RWPE1 (cell line): Measurements from ENCODE around the gene ACSL6.

Experiments
- CTCF ChIA-PET: fragments of 350-600 bp; sonication (Branson Sonifier 250); formaldehyde crosslinking; extraction: SDS; loops from one replicate; lab custom pipeline; 2021; lab: Yijun Ruan, JAX
- POLR2A ChIA-PET: fragments of 400-600 bp; formaldehyde crosslinking; extraction: SDS; loops from one replicate; lab custom pipeline; 2020; ENCODE audit warnings: antibody characterized with exemption; ENCODE audit not compliant: low non-redundant PET; lab: Yijun Ruan, JAX
- DNase-seq: peaks from one replicate; pipeline ENCODE4 v3.0.0; 2012; ENCODE audit warnings: low spot score
- H3K27ac ChIP-seq: fragments of 450-650 bp; 2 replicates; pipeline ENCODE4 v1.5.1; 2017
- TF ChIP-seq, protein P1 (sequence below): fragments of 450-650 bp; conservative IDR thresholded peaks from 2 replicates; pipeline ENCODE4 v1.5.1; 2017; ENCODE audit warnings: low read depth, mild to moderate bottlenecking

Gene ACSL6

DNA sequence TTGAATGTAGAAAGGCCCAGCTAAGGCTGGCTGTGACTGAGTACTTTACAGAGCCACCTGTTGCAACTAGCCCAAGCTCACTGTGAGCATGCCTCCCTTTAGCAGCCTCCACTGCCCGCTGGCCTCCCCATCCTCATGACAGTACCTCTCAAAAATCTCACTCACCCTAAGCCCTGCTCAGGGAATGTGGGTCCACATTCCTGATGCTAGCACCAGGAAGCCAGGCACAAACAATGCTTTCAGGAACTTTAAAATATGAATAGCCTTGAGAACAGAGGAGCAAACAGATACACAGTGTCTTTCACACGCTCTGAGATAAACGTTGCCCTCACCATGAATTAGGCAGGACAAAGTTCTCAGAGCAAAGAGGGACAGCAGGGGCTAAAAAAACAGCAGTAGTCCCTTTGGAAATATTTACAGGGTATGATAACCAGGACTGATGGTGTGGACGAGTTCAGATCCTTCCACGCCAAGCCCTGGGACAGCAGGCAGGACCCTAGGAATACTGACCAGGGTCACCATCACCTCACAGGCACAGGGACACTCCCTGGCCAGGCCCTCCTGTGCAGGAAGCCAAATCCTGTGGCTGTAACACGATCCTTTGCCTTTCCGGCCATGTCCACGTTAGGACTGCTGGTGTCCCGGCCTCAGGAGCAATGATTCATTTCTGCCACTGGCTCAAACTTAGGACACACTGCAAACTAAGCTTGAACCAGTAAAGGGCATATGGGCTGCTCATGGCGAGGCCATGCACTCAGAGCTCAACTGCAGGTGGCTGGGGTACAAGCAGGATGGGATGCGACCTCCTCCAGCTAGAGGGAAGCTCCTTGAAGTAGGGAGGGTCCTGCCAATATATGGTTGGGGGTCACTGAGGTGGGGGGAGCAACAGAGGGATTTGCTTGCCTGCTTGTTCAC, 9.6 kb downstream of the ACSL6 start:
- no peak for DNase-seq
- POLR2A ChIA-PET = no interaction called here

DNA sequence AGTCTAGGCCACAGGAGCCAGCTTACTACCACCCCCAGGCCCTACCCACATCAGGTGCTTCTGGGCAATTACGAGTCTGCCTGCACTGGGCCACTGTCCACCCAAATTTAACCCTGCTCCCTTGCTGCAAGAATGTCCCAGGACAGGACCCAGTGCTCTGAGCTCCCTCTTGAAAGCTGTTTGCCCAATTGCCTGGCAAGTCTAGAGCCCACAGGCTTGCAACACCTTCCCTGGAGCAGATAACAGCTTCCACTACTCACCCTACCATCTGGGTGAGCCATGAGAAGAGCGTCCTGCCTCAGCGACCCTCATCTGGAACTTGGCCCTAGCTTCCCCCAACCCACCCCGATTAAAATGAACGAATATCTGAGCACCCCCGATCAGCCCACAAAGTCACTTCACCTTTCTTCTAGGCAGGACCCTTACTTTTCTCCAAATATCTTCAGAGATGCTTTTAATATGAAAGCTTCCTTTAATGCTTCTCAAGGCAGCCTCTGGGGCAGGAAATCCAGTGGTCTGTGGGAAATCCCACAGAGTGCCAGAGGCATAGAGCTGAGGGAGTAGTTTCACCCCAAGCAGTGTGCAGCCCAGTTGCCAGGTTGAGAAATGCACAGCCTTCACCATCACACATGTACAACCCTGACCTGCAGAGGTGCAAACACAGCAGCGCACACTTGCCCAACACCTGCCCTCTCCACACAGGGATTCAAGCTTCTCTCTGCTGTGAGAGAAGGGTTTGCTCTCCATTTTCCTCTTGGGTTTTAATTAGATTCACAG, 10.6 kb downstream of the ACSL6 start:
- no peak for DNase-seq
- TF ChIP-seq, protein P1, sequence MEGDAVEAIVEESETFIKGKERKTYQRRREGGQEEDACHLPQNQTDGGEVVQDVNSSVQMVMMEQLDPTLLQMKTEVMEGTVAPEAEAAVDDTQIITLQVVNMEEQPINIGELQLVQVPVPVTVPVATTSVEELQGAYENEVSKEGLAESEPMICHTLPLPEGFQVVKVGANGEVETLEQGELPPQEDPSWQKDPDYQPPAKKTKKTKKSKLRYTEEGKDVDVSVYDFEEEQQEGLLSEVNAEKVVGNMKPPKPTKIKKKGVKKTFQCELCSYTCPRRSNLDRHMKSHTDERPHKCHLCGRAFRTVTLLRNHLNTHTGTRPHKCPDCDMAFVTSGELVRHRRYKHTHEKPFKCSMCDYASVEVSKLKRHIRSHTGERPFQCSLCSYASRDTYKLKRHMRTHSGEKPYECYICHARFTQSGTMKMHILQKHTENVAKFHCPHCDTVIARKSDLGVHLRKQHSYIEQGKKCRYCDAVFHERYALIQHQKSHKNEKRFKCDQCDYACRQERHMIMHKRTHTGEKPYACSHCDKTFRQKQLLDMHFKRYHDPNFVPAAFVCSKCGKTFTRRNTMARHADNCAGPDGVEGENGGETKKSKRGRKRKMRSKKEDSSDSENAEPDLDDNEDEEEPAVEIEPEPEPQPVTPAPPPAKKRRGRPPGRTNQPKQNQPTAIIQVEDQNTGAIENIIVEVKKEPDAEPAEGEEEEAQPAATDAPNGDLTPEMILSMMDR = no peak
- ChIA-PET CTCF (interaction anchor here (0.6 to 1.7 kb wide), 2 partner anchors 190 to 412 kb away, joined by 3 to 5 read pairs; no protein-coding TSS in a partner anchor), POLR2A (no interaction called here)
- no peak overlapping the region for H3K27ac ChIP-seq

More for the DNA sequence above, 9.6 kb downstream of the ACSL6 start:
- TF ChIP-seq, protein P1 = no peak
- no peak overlapping the region for H3K27ac ChIP-seq
- CTCF ChIA-PET = interaction anchor here (0.6 to 1.7 kb wide), 2 partner anchors 91 to 413 kb away, joined by 3 to 5 read pairs; no protein-coding TSS in a partner anchor

DNA sequence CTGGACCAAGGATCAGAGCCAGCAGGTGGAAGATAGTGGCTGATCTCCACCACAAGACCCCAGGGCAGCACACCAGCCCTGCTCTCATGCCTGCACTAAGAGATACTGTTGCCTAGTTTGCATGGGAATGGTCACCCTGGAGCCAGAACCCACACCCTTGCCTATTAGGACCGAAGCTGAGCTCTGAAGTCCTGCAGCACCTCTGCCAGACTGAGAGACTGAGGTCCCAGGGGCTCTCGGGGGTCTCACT, 11.3 kb downstream of the ACSL6 start:
- ChIA-PET POLR2A (no interaction called here), CTCF (interaction anchor here (1.7 kb wide), 1 partner anchor 411 kb away, joined by 5 read pairs; no protein-coding TSS in a partner anchor)
- TF ChIP-seq, protein P1 = no peak
- no peak for DNase-seq
- H3K27ac ChIP-seq = no peak overlapping the region

DNA sequence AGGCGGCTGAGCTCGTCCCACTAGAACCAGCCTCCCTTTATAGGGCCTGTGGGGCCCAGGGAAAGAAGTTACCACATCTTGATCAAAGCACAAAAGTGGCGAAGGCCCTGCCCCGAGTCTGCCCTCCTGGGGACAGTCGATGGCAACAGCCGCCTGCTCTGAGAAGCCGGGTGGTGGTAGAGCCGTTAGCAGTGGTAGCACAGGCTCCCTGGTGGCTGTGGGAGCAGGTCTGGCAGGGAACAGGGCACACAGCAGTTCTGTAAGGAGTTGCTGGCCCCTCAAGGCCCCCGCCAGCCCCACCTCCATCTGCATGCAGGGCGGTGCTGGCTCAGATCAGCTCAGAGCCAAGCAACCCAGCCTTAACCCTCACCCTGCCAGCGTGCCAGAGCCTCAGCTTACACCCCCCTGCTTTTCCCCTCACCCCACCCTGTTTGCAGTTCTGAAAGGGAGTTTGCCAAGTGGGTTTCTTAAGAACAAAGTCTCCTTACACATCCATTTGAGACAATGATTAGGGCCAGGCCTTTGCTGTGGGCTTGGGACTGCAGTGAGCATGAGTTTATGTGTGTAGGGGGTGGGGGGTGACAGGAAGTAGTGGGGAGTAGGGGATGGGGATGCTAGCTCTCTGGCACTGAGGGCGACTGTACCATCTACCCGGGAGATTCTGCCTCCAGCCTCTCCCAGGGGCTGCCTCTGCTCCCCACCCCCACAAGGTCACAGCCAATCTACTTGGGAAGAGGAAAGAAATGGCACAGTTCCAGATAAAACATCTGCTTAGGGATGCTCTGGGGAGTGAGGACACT, 11.8 kb downstream of the ACSL6 start:
- no peak overlapping the region for H3K27ac ChIP-seq
- TF ChIP-seq, protein P1 = no peak
- POLR2A ChIA-PET = no interaction called here
- DNase-seq = no peak
- CTCF ChIA-PET = interaction anchor here (1.7 kb wide), 2 partner anchors 8 to 410 kb away, joined by 5 to 10 read pairs; no protein-coding TSS in a partner anchor

DNA sequence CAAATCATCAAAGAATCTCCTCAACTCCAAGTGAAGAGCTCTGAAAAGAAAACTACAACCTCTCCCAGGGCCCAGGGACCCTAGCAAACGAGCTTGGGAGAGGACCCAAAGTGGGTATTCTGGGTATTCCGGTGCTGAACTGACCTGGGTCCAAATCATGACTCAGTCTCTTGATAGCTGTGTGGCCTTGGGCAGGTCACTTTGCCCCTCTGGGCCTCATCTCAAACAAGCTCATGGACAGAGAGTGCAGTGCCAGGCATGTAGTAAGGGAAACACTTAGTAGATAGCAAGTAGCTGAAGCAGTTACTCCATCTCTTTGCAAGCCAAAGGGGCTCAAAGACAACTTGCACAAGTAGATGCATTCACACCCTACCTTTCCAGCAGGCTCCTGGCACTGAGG, 12.4 kb downstream of the ACSL6 start:
- no peak for DNase-seq
- CTCF ChIA-PET = interaction anchor here (0.6 to 1.7 kb wide), 2 partner anchors 9 to 22 kb away, joined by 3 to 10 read pairs; no protein-coding TSS in a partner anchor
- no peak overlapping the region for H3K27ac ChIP-seq
- POLR2A ChIA-PET = no interaction called here
- TF ChIP-seq, protein P1 = no peak
